ENCODE results near the gene OSTF1.

GRCh38 chr9:75140261-75140660, 51.9 kb downstream of the OSTF1 start:
- no peak for TF ChIP-seq EZH2 (IDR thresholded peaks at IDR 0.05; ENCODE audit: borderline replicate concordance, low read depth, low read length, severe bottlenecking)
- TF ChIP-seq JUN (IDR thresholded peaks at IDR 0.05; ENCODE audit: borderline replicate concordance, insufficient read depth, insufficient read length, low read depth), result no peak
- TF ChIP-seq CTCF (IDR thresholded peaks at IDR 0.05; ENCODE audit: extremely low read depth in 1 of 2, insufficient read depth in 1 of 2, low read depth in 1 of 2, low read length in 2 of 2), result no peak
- no peak for TF ChIP-seq POLR2AphosphoS5 (IDR thresholded peaks at IDR 0.05; ENCODE audit: insufficient read depth, low read depth, low read length)
- TF ChIP-seq POLR2A (IDR thresholded peaks at IDR 0.05; ENCODE audit: low read depth, low read length), result no peak
- no peak for TF ChIP-seq GATA2 (IDR thresholded peaks at IDR 0.05; ENCODE audit: insufficient read depth, insufficient read length, low read depth, low read length)
- TF ChIP-seq MYC (IDR thresholded peaks at IDR 0.05; ENCODE audit: low read depth, low read length), result no peak
